ENCODE measurements around the gene RND1. TPM values are rescaled to one million over a fixed set of nuclear protein-coding genes. Genes with fewer than 3 reads are reported as not detected.
A peak's percentile ranks its signal among the peaks of the same experiment; 100 is the strongest.

Gene RND1
- total and polyA plus RNA-seq, 2 of the 13 experiments (the other 11 are each of a cell fraction or from before 2014, with no cell fraction given): 1.8 to 1.9 TPM

DNA sequence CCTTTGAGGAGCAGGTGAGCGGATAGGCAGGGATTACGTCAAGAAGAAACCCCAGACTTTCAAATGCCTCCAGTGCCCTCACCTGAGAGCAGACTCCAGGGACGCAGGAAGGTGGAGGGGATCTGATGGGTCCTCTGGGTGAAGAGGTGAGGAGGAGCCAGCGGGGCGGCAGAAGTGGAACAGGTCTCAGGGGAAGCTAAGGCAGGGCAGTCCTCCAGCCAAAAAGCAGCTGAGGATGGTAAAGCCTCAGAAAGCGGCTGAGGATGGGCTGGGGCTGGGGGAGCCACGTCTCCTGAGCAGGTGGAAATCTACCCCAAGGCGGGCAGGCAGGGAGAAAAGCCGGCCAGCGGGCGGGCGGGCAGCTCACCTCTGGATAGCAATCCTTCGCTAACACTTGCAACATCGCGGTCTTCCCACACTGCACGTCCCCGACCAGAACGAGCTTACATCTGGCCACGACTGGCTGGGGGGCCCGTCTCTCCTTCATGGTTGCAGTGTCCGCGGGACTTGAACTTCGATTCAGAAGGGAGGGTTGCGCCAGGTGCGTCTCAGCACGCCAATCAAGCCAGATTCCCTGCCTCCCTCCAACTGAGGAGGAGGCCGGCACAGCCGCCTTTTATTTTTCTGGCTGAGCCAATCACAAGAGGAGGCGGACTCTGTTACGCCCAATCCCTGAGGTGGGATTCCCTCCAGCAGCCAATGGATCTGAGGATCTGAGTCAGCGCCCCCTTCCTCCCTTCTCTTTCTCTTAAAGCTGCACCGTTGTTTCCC lies at the start of gene RND1 (continued):
- TF ChIP-seq GTF3A (CRISPR knock-in tag; conservative IDR thresholded peaks at IDR 0.05): no peak
- TF ChIP-seq CHCHD3 (CRISPR knock-in tag; IDR thresholded peaks at IDR 0.05): no peak
- no peak for TF ChIP-seq TGIF2 (CRISPR knock-in tag; IDR thresholded peaks at IDR 0.05)
- TF ChIP-seq, protein P1, sequence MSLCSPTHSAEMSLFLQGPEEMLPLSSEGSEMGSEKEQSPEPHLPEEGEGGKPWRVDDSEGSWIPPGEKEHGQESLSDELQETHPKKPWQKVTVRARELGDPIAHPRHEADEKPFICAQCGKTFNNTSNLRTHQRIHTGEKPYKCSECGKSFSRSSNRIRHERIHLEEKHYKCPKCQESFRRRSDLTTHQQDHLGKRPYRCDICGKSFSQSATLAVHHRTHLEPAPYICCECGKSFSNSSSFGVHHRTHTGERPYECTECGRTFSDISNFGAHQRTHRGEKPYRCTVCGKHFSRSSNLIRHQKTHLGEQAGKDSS (CRISPR knock-in tag; IDR thresholded peaks at IDR 0.05; ENCODE audit: borderline replicate concordance, low read depth): peak; percentile 57; the same call in 1 of the 2 replicates
- TF ChIP-seq ZFYVE20 (CRISPR knock-in tag; IDR thresholded peaks at IDR 0.05; ENCODE audit: borderline replicate concordance, low read depth): no peak
- TF ChIP-seq ZFAT (CRISPR knock-in tag; conservative IDR thresholded peaks at IDR 0.05): no peak
- TF ChIP-seq, protein P2, sequence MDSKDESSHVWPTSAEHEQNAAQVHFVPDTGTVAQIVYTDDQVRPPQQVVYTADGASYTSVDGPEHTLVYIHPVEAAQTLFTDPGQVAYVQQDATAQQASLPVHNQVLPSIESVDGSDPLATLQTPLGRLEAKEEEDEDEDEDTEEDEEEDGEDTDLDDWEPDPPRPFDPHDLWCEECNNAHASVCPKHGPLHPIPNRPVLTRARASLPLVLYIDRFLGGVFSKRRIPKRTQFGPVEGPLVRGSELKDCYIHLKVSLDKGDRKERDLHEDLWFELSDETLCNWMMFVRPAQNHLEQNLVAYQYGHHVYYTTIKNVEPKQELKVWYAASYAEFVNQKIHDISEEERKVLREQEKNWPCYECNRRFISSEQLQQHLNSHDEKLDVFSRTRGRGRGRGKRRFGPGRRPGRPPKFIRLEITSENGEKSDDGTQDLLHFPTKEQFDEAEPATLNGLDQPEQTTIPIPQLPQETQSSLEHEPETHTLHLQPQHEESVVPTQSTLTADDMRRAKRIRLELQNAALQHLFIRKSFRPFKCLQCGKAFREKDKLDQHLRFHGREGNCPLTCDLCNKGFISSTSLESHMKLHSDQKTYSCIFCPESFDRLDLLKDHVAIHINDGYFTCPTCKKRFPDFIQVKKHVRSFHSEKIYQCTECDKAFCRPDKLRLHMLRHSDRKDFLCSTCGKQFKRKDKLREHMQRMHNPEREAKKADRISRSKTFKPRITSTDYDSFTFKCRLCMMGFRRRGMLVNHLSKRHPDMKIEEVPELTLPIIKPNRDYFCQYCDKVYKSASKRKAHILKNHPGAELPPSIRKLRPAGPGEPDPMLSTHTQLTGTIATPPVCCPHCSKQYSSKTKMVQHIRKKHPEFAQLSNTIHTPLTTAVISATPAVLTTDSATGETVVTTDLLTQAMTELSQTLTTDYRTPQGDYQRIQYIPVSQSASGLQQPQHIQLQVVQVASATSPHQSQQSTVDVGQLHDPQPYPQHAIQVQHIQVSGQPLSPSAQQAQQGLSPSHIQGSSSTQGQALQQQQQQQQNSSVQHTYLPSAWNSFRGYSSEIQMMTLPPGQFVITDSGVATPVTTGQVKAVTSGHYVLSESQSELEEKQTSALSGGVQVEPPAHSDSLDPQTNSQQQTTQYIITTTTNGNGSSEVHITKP (CRISPR knock-in tag; IDR thresholded peaks at IDR 0.05; ENCODE audit: low read depth): 0 out of 2 replicates have a peak, but pooled peaks have one; percentile 35
- no peak for TF ChIP-seq ZNF713 (CRISPR knock-in tag; IDR thresholded peaks at IDR 0.05)
- TF ChIP-seq RARA (CRISPR knock-in tag; IDR thresholded peaks at IDR 0.05): no peak
- TF ChIP-seq NFIC (IDR thresholded peaks at IDR 0.05; ENCODE audit: low read length): no peak
- TF ChIP-seq MAFK (conservative IDR thresholded peaks at IDR 0.05 in 1 of 2, IDR thresholded peaks at IDR 0.05 in 1 of 2; ENCODE audit: low read length in 2 of 2): peak; percentile 18 to 61; a peak in 3 of 4 replicates
- TF ChIP-seq ZFP91 (CRISPR knock-in tag; IDR thresholded peaks at IDR 0.05; ENCODE audit: borderline replicate concordance): peak; percentile 98
- 0 out of 2 replicates have a peak, but pooled peaks have one; percentile 26 for TF ChIP-seq SMAD3 (CRISPR knock-in tag; IDR thresholded peaks at IDR 0.05)
- TF ChIP-seq ZFP82 (CRISPR knock-in tag; IDR thresholded peaks at IDR 0.05; ENCODE audit: borderline replicate concordance): no peak
- TF ChIP-seq ZNF7 (CRISPR knock-in tag; IDR thresholded peaks at IDR 0.05): no peak
- TF ChIP-seq ESRRA (CRISPR knock-in tag; IDR thresholded peaks at IDR 0.05; ENCODE audit: low read depth): 0 out of 2 replicates have a peak, but pooled peaks have one; percentile 31
- TF ChIP-seq ZFY (CRISPR knock-in tag; IDR thresholded peaks at IDR 0.05): peak; percentile 52; the same call in 1 of the 2 replicates
- peak; percentile 55; the same call in 1 of the 2 replicates for TF ChIP-seq HDAC1 (CRISPR knock-in tag; IDR thresholded peaks at IDR 0.05)
- TF ChIP-seq, protein P3, sequence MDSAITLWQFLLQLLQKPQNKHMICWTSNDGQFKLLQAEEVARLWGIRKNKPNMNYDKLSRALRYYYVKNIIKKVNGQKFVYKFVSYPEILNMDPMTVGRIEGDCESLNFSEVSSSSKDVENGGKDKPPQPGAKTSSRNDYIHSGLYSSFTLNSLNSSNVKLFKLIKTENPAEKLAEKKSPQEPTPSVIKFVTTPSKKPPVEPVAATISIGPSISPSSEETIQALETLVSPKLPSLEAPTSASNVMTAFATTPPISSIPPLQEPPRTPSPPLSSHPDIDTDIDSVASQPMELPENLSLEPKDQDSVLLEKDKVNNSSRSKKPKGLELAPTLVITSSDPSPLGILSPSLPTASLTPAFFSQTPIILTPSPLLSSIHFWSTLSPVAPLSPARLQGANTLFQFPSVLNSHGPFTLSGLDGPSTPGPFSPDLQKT (CRISPR knock-in tag; IDR thresholded peaks at IDR 0.05; ENCODE audit: borderline replicate concordance): no peak
- 0 out of 2 replicates have a peak, but pooled peaks have one; percentile 67 for TF ChIP-seq ZNF83 (CRISPR knock-in tag; IDR thresholded peaks at IDR 0.05; ENCODE audit: borderline replicate concordance)
- no peak for TF ChIP-seq ZNF75D (CRISPR knock-in tag; IDR thresholded peaks at IDR 0.05; ENCODE audit: borderline replicate concordance)
- peak; percentile 58; the same call in 1 of the 2 replicates for TF ChIP-seq SMYD3 (CRISPR knock-in tag; IDR thresholded peaks at IDR 0.05)

All from HepG2 (cell line).